Bronchial epithelial cell (primary cell): ENCODE data around the gene CCR5AS.

Source experiments
- DNase-seq: peaks from one replicate; pipeline ENCODE4 v3.0.0-alpha.2; 2010; ENCODE audit warnings: low read depth
- FAIRE-seq: peaks from 2 replicates; lab custom pipeline; 2011; peaks lifted over from hg19 to GRCh38; lab: Jason Lieb, UNC
- H3K27me3 ChIP-seq: 2 replicates; pipeline ENCODE4 v1.5.1; 2011; ENCODE audit warnings: low read length; ENCODE audit not compliant: control insufficient read depth, insufficient read depth
- H3K36me3 ChIP-seq: 2 replicates; pipeline ENCODE4 v1.5.1; 2011; ENCODE audit warnings: low read length; ENCODE audit not compliant: control insufficient read depth, insufficient read depth
- H3K4me3 ChIP-seq: 2 replicates; pipeline ENCODE4 v1.5.1; 2011; ENCODE audit warnings: mild to moderate bottlenecking, low read depth, low read length, control low read depth
- TF ChIP-seq, protein P1 (sequence below): IDR thresholded peaks from 2 replicates; pipeline ENCODE4 v1.5.1; 2011; ENCODE audit warnings: mild to moderate bottlenecking, moderate library complexity, low read length, control low read depth, inconsistent platforms; ENCODE audit not compliant: insufficient read depth, severe bottlenecking

The CCR5AS gene

DNA sequence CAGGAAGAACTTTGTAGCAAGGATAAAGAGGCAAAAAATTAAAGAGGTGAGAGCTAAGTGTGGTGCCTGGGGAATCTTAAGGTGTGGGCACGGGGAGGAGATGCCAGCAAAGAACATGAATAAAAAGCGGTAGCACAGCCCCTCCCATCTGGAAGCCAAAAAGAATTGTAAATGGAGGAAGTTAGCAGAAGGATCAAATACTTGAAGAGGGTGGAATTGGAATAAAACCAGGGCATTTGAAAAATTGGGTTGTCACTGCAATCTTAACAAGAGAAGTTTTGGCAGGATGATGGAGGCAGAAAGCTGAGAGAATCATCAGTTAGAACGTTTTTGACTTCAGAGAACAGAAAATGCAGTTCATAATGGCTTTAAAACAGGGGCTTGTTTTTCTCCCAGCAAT is 50.6 kb downstream of the CCR5AS start:
- TF ChIP-seq, protein P1, sequence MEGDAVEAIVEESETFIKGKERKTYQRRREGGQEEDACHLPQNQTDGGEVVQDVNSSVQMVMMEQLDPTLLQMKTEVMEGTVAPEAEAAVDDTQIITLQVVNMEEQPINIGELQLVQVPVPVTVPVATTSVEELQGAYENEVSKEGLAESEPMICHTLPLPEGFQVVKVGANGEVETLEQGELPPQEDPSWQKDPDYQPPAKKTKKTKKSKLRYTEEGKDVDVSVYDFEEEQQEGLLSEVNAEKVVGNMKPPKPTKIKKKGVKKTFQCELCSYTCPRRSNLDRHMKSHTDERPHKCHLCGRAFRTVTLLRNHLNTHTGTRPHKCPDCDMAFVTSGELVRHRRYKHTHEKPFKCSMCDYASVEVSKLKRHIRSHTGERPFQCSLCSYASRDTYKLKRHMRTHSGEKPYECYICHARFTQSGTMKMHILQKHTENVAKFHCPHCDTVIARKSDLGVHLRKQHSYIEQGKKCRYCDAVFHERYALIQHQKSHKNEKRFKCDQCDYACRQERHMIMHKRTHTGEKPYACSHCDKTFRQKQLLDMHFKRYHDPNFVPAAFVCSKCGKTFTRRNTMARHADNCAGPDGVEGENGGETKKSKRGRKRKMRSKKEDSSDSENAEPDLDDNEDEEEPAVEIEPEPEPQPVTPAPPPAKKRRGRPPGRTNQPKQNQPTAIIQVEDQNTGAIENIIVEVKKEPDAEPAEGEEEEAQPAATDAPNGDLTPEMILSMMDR: no peak
- no peak for DNase-seq
- Histone ChIP-seq H3K36me3 (no peaks in the 10 kb centered on the region), H3K27me3 (peaks cover 13% of the 10 kb centered on the region), H3K4me3 (no peak overlapping the region)
- no peak for FAIRE-seq

DNA sequence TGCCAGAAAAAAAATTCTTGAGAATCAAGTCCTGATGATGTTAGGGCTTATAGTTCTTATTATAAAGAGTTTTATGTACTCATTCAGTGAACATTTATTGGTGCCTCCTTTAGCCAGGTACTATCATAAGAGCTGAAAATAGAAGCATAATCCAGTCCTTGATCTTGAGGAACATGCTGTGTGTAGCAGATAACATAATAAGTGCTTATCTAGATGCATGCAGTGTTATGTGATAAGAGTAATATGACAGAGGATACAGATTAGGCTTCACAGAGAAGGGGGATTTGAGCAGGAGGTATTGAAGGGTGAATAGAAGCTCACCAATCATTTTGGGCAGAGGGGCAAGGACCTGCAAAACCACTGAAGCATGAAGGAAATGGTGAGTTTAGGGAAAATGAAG is 51.9 kb downstream of the CCR5AS start:
- no peak overlapping the region for H3K4me3 ChIP-seq
- H3K36me3 ChIP-seq: no peaks in the 10 kb centered on the region
- DNase-seq (no peak), FAIRE-seq (no peak)
- TF ChIP-seq, protein P1: no peak
- peaks cover 13% of the 10 kb centered on the region for H3K27me3 ChIP-seq

DNA sequence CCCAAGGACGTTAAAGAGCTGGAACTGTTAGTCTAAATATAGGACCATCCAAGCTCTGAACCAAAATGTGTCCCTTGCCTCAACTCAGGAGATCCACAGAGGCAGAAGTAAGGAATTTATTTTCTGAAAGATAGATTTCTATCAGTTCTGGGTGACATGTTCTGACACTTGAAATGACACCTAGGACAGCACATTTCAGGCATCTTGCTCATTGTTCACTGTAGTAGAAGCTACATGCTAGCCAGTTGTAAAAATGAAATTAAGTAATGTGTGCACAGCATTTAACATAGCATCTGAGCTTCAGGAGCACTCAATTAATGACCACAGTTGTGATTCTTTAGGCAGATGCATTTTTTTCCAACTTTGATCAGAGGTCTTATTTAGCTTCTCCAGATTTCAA is 52.4 kb downstream of the CCR5AS start:
- no peak for FAIRE-seq
- Histone ChIP-seq H3K27me3 (peaks cover 13% of the 10 kb centered on the region), H3K36me3 (no peaks in the 10 kb centered on the region), H3K4me3 (no peak overlapping the region)
- TF ChIP-seq, protein P1: no peak
- no peak for DNase-seq

DNA sequence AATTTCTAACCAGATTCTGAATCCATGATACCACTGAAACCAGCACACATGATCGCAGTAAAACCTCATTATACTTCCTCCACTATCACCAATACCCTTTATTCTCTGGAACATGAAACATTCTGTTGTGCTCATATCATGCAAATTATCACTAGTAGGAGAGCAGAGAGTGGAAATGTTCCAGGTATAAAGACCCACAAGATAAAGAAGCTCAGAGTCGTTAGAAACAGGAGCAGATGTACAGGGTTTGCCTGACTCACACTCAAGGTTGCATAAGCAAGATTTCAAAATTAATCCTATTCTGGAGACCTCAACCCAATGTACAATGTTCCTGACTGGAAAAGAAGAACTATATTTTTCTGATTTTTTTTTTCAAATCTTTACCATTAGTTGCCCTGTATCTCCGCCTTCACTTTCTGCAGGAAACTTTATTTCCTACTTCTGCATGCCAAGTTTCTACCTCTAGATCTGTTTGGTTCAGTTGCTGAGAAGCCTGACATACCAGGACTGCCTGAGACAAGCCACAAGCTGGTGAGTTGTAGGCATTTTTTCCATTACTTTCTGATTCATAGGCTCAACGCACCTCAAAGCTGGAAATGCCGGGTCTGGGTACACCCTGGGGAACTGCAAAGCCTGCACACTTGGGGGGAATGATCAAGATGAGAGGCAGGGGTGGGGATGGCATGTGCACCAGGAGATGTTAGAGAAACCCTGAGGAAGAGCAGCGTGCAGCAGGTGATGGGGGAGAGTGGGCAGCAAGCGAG is 53.0 kb downstream of the CCR5AS start, which contains the start of gene CCR2:
Gene CCR2, plus strand, starts transcription at position 465 of the 764 bp plus-strand sequence. CDS start 3,417 bp downstream, outside the sequence.
- FAIRE-seq: no peak
- DNase-seq: no peak
- H3K36me3 ChIP-seq: no peaks in the 10 kb centered on the region
- no peak within 1 kb of the TSS for H3K4me3 ChIP-seq
- H3K27me3 ChIP-seq: peaks cover 11% of the 10 kb centered on the region
- TF ChIP-seq, protein P1: no peak

DNA sequence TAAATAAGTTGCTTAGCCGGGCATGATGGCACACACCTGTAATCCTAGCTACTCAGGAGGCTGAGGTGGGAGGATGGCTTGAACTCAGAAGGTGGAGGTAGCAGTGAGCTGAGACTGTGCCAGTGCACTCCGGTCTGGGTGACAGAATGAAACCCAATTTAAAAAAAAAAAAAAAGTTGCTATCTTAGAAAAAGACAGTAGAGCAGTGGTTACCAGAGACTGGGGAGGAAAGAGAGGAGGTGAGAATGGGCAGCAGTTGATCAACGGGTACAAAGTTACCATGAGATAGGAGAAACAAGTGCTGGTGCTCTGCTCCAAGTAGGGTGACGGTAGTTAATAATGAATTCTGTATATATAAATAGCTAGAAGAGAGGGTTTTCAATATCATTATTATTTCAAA is 53.8 kb downstream of the CCR5AS start:
- Histone ChIP-seq H3K36me3 (no peaks in the 10 kb centered on the region), H3K27me3 (peaks cover 9% of the 10 kb centered on the region), H3K4me3 (no peak overlapping the region)
- DNase-seq (no peak), FAIRE-seq (no peak)
- TF ChIP-seq, protein P1: no peak
